ENCODE measurements around the gene MYEF2.

Gene MYEF2

GRCh38 chr15:48177766-48178647 lies at the start of gene MYEF2:
Gene MYEF2, minus strand, starts transcription at chr15:48178295. Its CDS starts 58 bp downstream, at chr15:48178237.
- H3K4me3 ChIP-seq (ENCODE audit: low read depth, low read length), result peak within 1 kb of the TSS; percentile 75
- no peak for TF ChIP-seq CTCF (IDR thresholded peaks at IDR 0.05; ENCODE audit: insufficient read depth, low read depth, low read length, missing control alignments)
- peak; percentile 86 for DNase-seq (ENCODE audit: low read depth)

- no peak for DNase-seq (ENCODE audit: low read depth)
- H3K4me3 ChIP-seq (ENCODE audit: low read depth, low read length), result no peak overlapping the region
- TF ChIP-seq CTCF (IDR thresholded peaks at IDR 0.05; ENCODE audit: insufficient read depth, low read depth, low read length, missing control alignments), result no peak
Measured at GRCh38 chr15:48225771-48226170, 47.7 kb upstream of the MYEF2 start.

GRCh38 chr15:48222627-48223026 lies 44.5 kb upstream of the MYEF2 start:
- no peak for DNase-seq (ENCODE audit: low read depth)
- no peak for TF ChIP-seq CTCF (IDR thresholded peaks at IDR 0.05; ENCODE audit: insufficient read depth, low read depth, low read length, missing control alignments)
- H3K4me3 ChIP-seq (ENCODE audit: low read depth, low read length), result no peak overlapping the region

GRCh38 chr15:48221885-48222284 lies 43.8 kb upstream of the MYEF2 start:
- TF ChIP-seq CTCF (IDR thresholded peaks at IDR 0.05; ENCODE audit: insufficient read depth, low read depth, low read length, missing control alignments), result no peak
- no peak for DNase-seq (ENCODE audit: low read depth)
- no peak overlapping the region for H3K4me3 ChIP-seq (ENCODE audit: low read depth, low read length)

GRCh38 chr15:48221261-48221660 lies 43.2 kb upstream of the MYEF2 start:
- H3K4me3 ChIP-seq (ENCODE audit: low read depth, low read length), result no peak overlapping the region
- TF ChIP-seq CTCF (IDR thresholded peaks at IDR 0.05; ENCODE audit: insufficient read depth, low read depth, low read length, missing control alignments), result no peak
- DNase-seq (ENCODE audit: low read depth), result no peak

GRCh38 chr15:48205981-48206380 lies 27.9 kb upstream of the MYEF2 start, which contains the start of gene SLC12A1:
Gene SLC12A1, plus strand, starts transcription at chr15:48206302. Its CDS starts 1,418 bp downstream, at chr15:48207720.
- DNase-seq (ENCODE audit: low read depth), result no peak
- no peak for TF ChIP-seq CTCF (IDR thresholded peaks at IDR 0.05; ENCODE audit: insufficient read depth, low read depth, low read length, missing control alignments)
- H3K4me3 ChIP-seq (ENCODE audit: low read depth, low read length), result no peak within 1 kb of the TSS

All from GM12865 (cell line).